Endodermal cell (in vitro differentiated cells): ENCODE data around the gene GTF2H1. TPM values are rescaled to one million over a fixed set of nuclear protein-coding genes. Genes with fewer than 3 reads are reported as not detected.

Experiments
- DNase-seq: peaks from one replicate; pipeline ENCODE4 v3.0.0-alpha.2; 2017
- H3K27ac ChIP-seq: 2 replicates; pipeline ENCODE4 v1.5.1; 2013; ENCODE audit warnings: mild to moderate bottlenecking, low read depth, low read length, moderate library complexity
- H3K27me3 ChIP-seq: 2 replicates; pipeline ENCODE4 v1.6.1; 2013; ENCODE audit warnings: mild to moderate bottlenecking, low read length, moderate library complexity; ENCODE audit not compliant: insufficient read depth, control insufficient read depth, poor library complexity, severe bottlenecking
- H3K36me3 ChIP-seq: 2 replicates; pipeline ENCODE4 v1.7.0; 2013; ENCODE audit warnings: mild to moderate bottlenecking, low read length, moderate library complexity; ENCODE audit not compliant: control insufficient read depth, insufficient read depth
- H3K4me1 ChIP-seq: one replicate; pipeline ENCODE4 v1.7.0; 2013; ENCODE audit warnings: low read length; ENCODE audit not compliant: control insufficient read depth, insufficient read depth
- H3K4me3 ChIP-seq: 2 replicates; pipeline ENCODE4 v1.5.1; 2013; ENCODE audit warnings: mild to moderate bottlenecking, low read length, moderate library complexity
- H3K9ac ChIP-seq: 2 replicates; pipeline ENCODE4 v1.6.1; 2013; ENCODE audit warnings: mild to moderate bottlenecking, low read length, moderate library complexity; ENCODE audit not compliant: poor library complexity, severe bottlenecking; ENCODE audit errors: extremely low read depth
- H3K9me3 ChIP-seq: 2 replicates; pipeline ENCODE4 v1.6.1; 2013; ENCODE audit warnings: mild to moderate bottlenecking, low read length, moderate library complexity; ENCODE audit not compliant: control insufficient read depth
- H3K27ac Mint-ChIP-seq: 2 replicates; pipeline ENCODE4 v1.8.0; 2020; ENCODE audit warnings: mixed read lengths
- H3K27me3 Mint-ChIP-seq: 2 replicates; pipeline ENCODE4 v1.8.0; 2021; ENCODE audit warnings: mild to moderate bottlenecking, mixed read lengths; ENCODE audit not compliant: insufficient read depth
- H3K36me3 Mint-ChIP-seq: 2 replicates; pipeline ENCODE4 v1.8.0; 2020; ENCODE audit warnings: low read depth, mixed read lengths
- H3K4me1 Mint-ChIP-seq: 2 replicates; pipeline ENCODE4 v1.8.0; 2020; ENCODE audit warnings: mixed read lengths
- H3K4me3 Mint-ChIP-seq: 2 replicates; pipeline ENCODE4 v1.8.0; 2020; ENCODE audit warnings: mild to moderate bottlenecking, moderate library complexity, mixed read lengths
- H3K9me3 Mint-ChIP-seq: 2 replicates; pipeline ENCODE4 v1.8.0; 2020; ENCODE audit warnings: mild to moderate bottlenecking, mixed read lengths
- WGBS, 2 experiments: methylation state at CpG; one replicate each; pipeline versions ENCODE4 v1.1.5 to v1.1.7; 2013; ENCODE audit warnings: missing lambda C conversion rate in 2 of 2, mixed read lengths in 1 of 2; ENCODE audit not compliant: insufficient coverage in 1 of 2, insufficient read length in 1 of 2; 5-methylcytosine and 5-hydroxymethylcytosine counted together
- total RNA-seq, 2 donors: library from RNA; stranded (reverse); fragmentation: NEBNext Ultra II Directional in 1 of 2; extraction: Animal tissue kit (Norgen Biotek cat#: 25700) in 1 of 2; gene quantifications; 2 replicates in 1 of 2; 3 replicates in 1 of 2; pipeline ENCODE4 v1.2.1, GENCODE V29; 2021
- TF ChIP-seq, protein P1 (sequence below): fragments of 200-600 bp; sonication (generic); conservative IDR thresholded peaks from 2 replicates; pipeline ENCODE4 v1.5.0; 2021; ENCODE audit warnings: antibody characterized with exemption, mild to moderate bottlenecking

Gene GTF2H1
- total RNA-seq, 2 donors from 2014 or later: 25.7 to 31.5 TPM

DNA sequence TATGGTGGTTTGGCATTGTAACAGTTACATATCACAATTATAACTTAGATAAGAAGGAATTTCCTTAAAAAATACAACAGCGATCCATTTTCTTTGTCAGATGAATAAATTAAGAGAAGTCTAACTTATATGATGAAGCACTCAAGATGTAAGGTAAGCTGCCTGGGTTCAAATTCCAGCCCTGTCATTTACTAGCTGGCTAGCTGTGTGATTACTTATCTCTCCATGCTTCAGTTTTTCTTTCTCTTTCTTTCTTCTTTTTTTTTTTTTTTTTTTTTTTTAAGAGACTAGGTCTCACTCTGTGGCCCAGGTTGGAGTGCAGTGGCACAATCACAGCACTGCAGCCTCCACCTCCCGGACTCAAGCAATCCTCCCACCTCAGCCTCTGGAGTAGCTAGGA, 49.8 kb downstream of the GTF2H1 start:
- peaks cover 3% of the 10 kb centered on the region for H3K36me3 Mint-ChIP-seq
- no peaks in the 10 kb centered on the region for H3K27me3 ChIP-seq
- no peak for DNase-seq
- 89 to 97% methylated on average over 1 to 2 of the region's 2 CpGs for WGBS, 2 experiments
- no peak overlapping the region for H3K4me3 Mint-ChIP-seq
- H3K4me1 Mint-ChIP-seq: peaks cover 5% of the 10 kb centered on the region
- H3K9ac ChIP-seq: no peak overlapping the region
- no peaks in the 10 kb centered on the region for H3K4me1 ChIP-seq
- H3K27ac ChIP-seq: no peak overlapping the region
- no peaks in the 10 kb centered on the region for H3K9me3 Mint-ChIP-seq
- no peaks in the 10 kb centered on the region for H3K9me3 ChIP-seq
- H3K27ac Mint-ChIP-seq: no peak overlapping the region
- TF ChIP-seq, protein P1, sequence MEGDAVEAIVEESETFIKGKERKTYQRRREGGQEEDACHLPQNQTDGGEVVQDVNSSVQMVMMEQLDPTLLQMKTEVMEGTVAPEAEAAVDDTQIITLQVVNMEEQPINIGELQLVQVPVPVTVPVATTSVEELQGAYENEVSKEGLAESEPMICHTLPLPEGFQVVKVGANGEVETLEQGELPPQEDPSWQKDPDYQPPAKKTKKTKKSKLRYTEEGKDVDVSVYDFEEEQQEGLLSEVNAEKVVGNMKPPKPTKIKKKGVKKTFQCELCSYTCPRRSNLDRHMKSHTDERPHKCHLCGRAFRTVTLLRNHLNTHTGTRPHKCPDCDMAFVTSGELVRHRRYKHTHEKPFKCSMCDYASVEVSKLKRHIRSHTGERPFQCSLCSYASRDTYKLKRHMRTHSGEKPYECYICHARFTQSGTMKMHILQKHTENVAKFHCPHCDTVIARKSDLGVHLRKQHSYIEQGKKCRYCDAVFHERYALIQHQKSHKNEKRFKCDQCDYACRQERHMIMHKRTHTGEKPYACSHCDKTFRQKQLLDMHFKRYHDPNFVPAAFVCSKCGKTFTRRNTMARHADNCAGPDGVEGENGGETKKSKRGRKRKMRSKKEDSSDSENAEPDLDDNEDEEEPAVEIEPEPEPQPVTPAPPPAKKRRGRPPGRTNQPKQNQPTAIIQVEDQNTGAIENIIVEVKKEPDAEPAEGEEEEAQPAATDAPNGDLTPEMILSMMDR: no peak
- no peak overlapping the region for H3K4me3 ChIP-seq
- no peaks in the 10 kb centered on the region for H3K27me3 Mint-ChIP-seq
- peaks cover 4% of the 10 kb centered on the region for H3K36me3 ChIP-seq

DNA sequence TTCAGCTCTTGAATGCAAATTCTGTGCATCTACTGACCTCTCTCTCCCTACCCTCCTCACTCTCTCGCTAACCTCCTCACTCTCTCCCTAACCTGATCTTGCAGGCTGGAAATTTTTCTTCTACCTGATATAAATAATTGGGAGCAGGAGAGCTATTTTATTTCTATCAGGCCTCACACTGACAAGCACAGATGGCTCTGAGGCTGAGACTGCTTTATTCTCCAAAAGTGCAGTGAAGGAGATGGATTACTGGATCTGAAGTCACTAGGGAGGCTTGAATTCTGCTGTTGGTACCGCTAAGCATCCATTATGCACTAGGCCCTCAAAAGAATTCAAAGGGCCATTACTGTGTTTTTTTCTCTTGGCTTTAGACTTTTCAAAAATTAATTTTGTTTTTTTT, 52.6 kb downstream of the GTF2H1 start:
- Histone ChIP-seq H3K9me3 (no peaks in the 10 kb centered on the region), H3K36me3 (no peaks in the 10 kb centered on the region), H3K9ac (no peak overlapping the region), H3K4me3 (no peak overlapping the region), H3K27ac (no peak overlapping the region), H3K27me3 (no peaks in the 10 kb centered on the region), H3K4me1 (no peaks in the 10 kb centered on the region)
- Mint-ChIP-seq H3K27me3 (no peaks in the 10 kb centered on the region), H3K27ac (no peak overlapping the region), H3K4me3 (no peak overlapping the region), H3K36me3 (no peaks in the 10 kb centered on the region), H3K4me1 (peaks cover 5% of the 10 kb centered on the region), H3K9me3 (no peaks in the 10 kb centered on the region)
- TF ChIP-seq, protein P1: no peak
- 94 to 100% methylated on average over 1 to 2 of the region's 2 CpGs for WGBS, 2 experiments
- DNase-seq: no peak

DNA sequence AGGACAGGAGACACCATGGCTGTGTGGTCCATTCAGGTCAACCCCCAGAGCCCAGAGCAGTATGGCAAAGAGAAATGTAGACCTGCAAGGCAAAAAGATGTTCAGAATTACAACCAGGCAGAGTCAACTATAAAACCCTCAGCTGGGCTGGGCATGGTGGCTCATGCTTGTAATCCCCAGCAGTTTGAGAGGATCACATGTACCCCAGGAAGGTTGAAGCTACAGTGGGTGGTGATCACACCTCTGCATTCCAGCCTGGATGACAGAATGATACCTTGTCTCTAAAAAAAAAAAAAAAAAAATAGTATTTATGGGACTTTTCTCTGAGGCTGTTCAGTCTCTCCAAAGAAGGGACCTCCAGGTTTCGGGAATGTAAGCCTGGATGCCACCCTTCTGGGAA, 53.6 kb downstream of the GTF2H1 start:
- no peak overlapping the region for H3K27ac ChIP-seq
- no peaks in the 10 kb centered on the region for H3K27me3 ChIP-seq
- no peaks in the 10 kb centered on the region for H3K36me3 ChIP-seq
- no peaks in the 10 kb centered on the region for H3K4me1 ChIP-seq
- DNase-seq: no peak
- WGBS, 2 experiments: 87 to 100% methylated on average over 1 of the region's 1 CpG
- Mint-ChIP-seq H3K4me3 (no peak overlapping the region), H3K4me1 (peaks cover 5% of the 10 kb centered on the region), H3K9me3 (no peaks in the 10 kb centered on the region), H3K27me3 (no peaks in the 10 kb centered on the region), H3K36me3 (no peaks in the 10 kb centered on the region), H3K27ac (no peak overlapping the region)
- no peak overlapping the region for H3K9ac ChIP-seq
- no peak overlapping the region for H3K4me3 ChIP-seq
- no peaks in the 10 kb centered on the region for H3K9me3 ChIP-seq
- TF ChIP-seq, protein P1: no peak
